GM23338 (cell line): Measurements from ENCODE around the gene SPART. TPM values are rescaled to one million over a fixed set of nuclear protein-coding genes. Genes with fewer than 3 reads are reported as not detected.

Experiments
- ATAC-seq: fragments of 200-7000 bp; cut with Tn5 transposase; 3 replicates; pipeline ENCODE4 v1.9.1; 2020
- DNase-seq: peaks from one replicate; pipeline ENCODE4 v3.0.0-alpha.2; 2015; ENCODE audit warnings: low spot score
- H2AFZ ChIP-seq: fragments of 200-600 bp; sonication (generic); 2 replicates; pipeline ENCODE4 v1.8.0; 2016; ENCODE audit warnings: antibody characterized with exemption, mild to moderate bottlenecking, moderate library complexity
- H3F3A ChIP-seq: fragments of 200-600 bp; sonication (generic); replicated peaks from 2 replicates; pipeline ENCODE4 v1.8.0; 2017; ENCODE audit warnings: antibody characterized with exemption, mixed run types, low read depth
- H3K27ac ChIP-seq: fragments of 200-600 bp; sonication (generic); 2 replicates; pipeline ENCODE4 v1.6.1; 2016; ENCODE audit warnings: low read depth
- H3K27me3 ChIP-seq: fragments of 200-600 bp; sonication (generic); 2 replicates; pipeline ENCODE4 v1.8.0; 2016; ENCODE audit warnings: mild to moderate bottlenecking, mixed run types, moderate library complexity; ENCODE audit not compliant: insufficient read depth
- H3K36me3 ChIP-seq: fragments of 200-600 bp; sonication (generic); 2 replicates; pipeline ENCODE4 v1.8.0; 2016; ENCODE audit warnings: mild to moderate bottlenecking; ENCODE audit not compliant: insufficient read depth
- H3K4me1 ChIP-seq: fragments of 200-600 bp; sonication (generic); 2 replicates; pipeline ENCODE4 v1.8.0; 2016; ENCODE audit warnings: mild to moderate bottlenecking, moderate library complexity; ENCODE audit not compliant: insufficient read depth
- H3K4me2 ChIP-seq: fragments of 200-600 bp; sonication (generic); 2 replicates; pipeline ENCODE4 v1.7.1; 2017; ENCODE audit warnings: mixed run types
- H3K4me3 ChIP-seq: fragments of 200-600 bp; sonication (generic); 2 replicates; pipeline ENCODE4 v1.6.1; 2016; ENCODE audit warnings: mixed run types
- H3K79me2 ChIP-seq: fragments of 200-600 bp; sonication (generic); replicated peaks from 2 replicates; pipeline ENCODE4 v1.8.0; 2017; ENCODE audit warnings: mild to moderate bottlenecking; ENCODE audit not compliant: insufficient read depth
- H3K9me2 ChIP-seq: fragments of 200-600 bp; sonication (generic); 2 replicates; pipeline ENCODE4 v1.8.0; 2017; ENCODE audit not compliant: insufficient read depth
- H4K20me1 ChIP-seq: fragments of 200-600 bp; sonication (generic); replicated peaks from 2 replicates; pipeline ENCODE4 v1.8.0; 2017; ENCODE audit warnings: mild to moderate bottlenecking; ENCODE audit not compliant: insufficient read depth
- H3K27ac Mint-ChIP-seq: 2 replicates; pipeline ENCODE4 v1.8.0; 2020; ENCODE audit warnings: inconsistent platforms, mild to moderate bottlenecking, moderate library complexity, mixed read lengths
- H3K27me3 Mint-ChIP-seq: 3 replicates; pipeline ENCODE4 v1.8.0; 2022; ENCODE audit warnings: low read depth, mild to moderate bottlenecking, moderate library complexity, mixed read lengths, inconsistent platforms; ENCODE audit not compliant: insufficient read depth, poor library complexity
- H3K36me3 Mint-ChIP-seq: 3 replicates; pipeline ENCODE4 v1.8.0; 2021; ENCODE audit warnings: low read depth, mild to moderate bottlenecking, inconsistent platforms, moderate library complexity, mixed read lengths
- H3K4me1 Mint-ChIP-seq: 3 replicates; pipeline ENCODE4 v1.8.0; 2020; ENCODE audit warnings: mild to moderate bottlenecking, inconsistent platforms, mixed read lengths
- H3K4me3 Mint-ChIP-seq: 3 replicates; pipeline ENCODE4 v1.8.0; 2021; ENCODE audit warnings: moderate library complexity, mild to moderate bottlenecking, inconsistent platforms, mixed read lengths
- H3K9me3 Mint-ChIP-seq: 3 replicates; pipeline ENCODE4 v1.8.0; 2020; ENCODE audit warnings: moderate library complexity, mild to moderate bottlenecking, inconsistent platforms, mixed read lengths
- CREB1 ChIP-seq: fragments of 250-450 bp; sonication (Bioruptor Pico); IDR thresholded peaks from 2 replicates; pipeline ENCODE4 v1.5.0; 2020; ENCODE audit warnings: low read depth, mild to moderate bottlenecking, moderate library complexity
- EZH2 ChIP-seq: fragments of 200-600 bp; sonication (generic); IDR thresholded peaks from one replicate; pipeline ENCODE4 v1.8.0; 2017; ENCODE audit warnings: antibody characterized with exemption, mild to moderate bottlenecking, low read depth; ENCODE audit not compliant: unreplicated experiment
- EZH2phosphoT487 ChIP-seq: fragments of 200-600 bp; sonication (generic); IDR thresholded peaks from one replicate; pipeline ENCODE4 v1.8.1; 2018; ENCODE audit warnings: antibody characterized with exemption; ENCODE audit not compliant: unreplicated experiment
- JUNB ChIP-seq: IDR thresholded peaks from one replicate; pipeline ENCODE4 v1.6.1; 2016; ENCODE audit warnings: antibody characterized with exemption; ENCODE audit not compliant: unreplicated experiment
- NANOG ChIP-seq: IDR thresholded peaks from 2 replicates; pipeline ENCODE4 v1.6.1; 2016; ENCODE audit warnings: antibody characterized with exemption, borderline replicate concordance
- POLR2AphosphoS5 ChIP-seq: IDR thresholded peaks from 2 replicates; pipeline ENCODE4 v1.6.1; 2016; ENCODE audit warnings: antibody characterized with exemption, low read depth
- STAT1 ChIP-seq: IDR thresholded peaks from one replicate; pipeline ENCODE4 v1.6.1; 2016; ENCODE audit warnings: antibody characterized with exemption; ENCODE audit not compliant: unreplicated experiment
- ZNF114 ChIP-seq: fragments of 250-450 bp; sonication (Bioruptor Pico); IDR thresholded peaks from 2 replicates; pipeline ENCODE4 v1.5.0; 2020; ENCODE audit warnings: mild to moderate bottlenecking, moderate library complexity
- ZNF331 ChIP-seq: fragments of 250-450 bp; sonication (Bioruptor Pico); IDR thresholded peaks from 2 replicates; pipeline ENCODE4 v1.5.0; 2020; ENCODE audit warnings: low read depth, mild to moderate bottlenecking, moderate library complexity
- polyA plus RNA-seq: library from polyadenylated mRNA; unstranded; fragments of >200 nt; fragmentation: Nextera tagmentation; extraction: Ambion mirVana; gene quantifications from 2 replicates; pipeline ENCODE4 v1.2.1, GENCODE V29; 2016
- total RNA-seq: library from RNA; depleted of rRNA; stranded (reverse); fragments of >200 nt; shearing (Covaris generic); gene quantifications from 2 replicates; pipeline ENCODE4 v1.2.3, GENCODE V29; 2014
- TF ChIP-seq, protein P1 (sequence below): IDR thresholded peaks from 2 replicates; pipeline ENCODE4 v1.6.1; 2016; ENCODE audit warnings: antibody characterized with exemption
- TF ChIP-seq, protein P2 (sequence below): IDR thresholded peaks from one replicate; pipeline ENCODE4 v1.6.1; 2018; ENCODE audit warnings: antibody characterized with exemption; ENCODE audit not compliant: unreplicated experiment
- TF ChIP-seq, protein P3 (sequence below): fragments of 250-450 bp; sonication (Bioruptor Pico); IDR thresholded peaks from 2 replicates; pipeline ENCODE4 v1.5.0; 2020; ENCODE audit warnings: mild to moderate bottlenecking, moderate library complexity
- TF ChIP-seq, protein P4 (sequence below), 2 experiments: fragments of 200-600 bp in 1 of 2; sonication (generic) in 1 of 2; conservative IDR thresholded peaks; 2 replicates each; pipeline versions ENCODE4 v1.5.1 to v1.6.1; 2016 to 2017; ENCODE audit warnings: antibody characterized with exemption in 2 of 2, low read depth in 2 of 2, mild to moderate bottlenecking in 2 of 2, moderate library complexity in 1 of 2

SPART gene
- total and polyA plus RNA-seq, 2 experiments from 2014 or later = 109 to 116 TPM

DNA sequence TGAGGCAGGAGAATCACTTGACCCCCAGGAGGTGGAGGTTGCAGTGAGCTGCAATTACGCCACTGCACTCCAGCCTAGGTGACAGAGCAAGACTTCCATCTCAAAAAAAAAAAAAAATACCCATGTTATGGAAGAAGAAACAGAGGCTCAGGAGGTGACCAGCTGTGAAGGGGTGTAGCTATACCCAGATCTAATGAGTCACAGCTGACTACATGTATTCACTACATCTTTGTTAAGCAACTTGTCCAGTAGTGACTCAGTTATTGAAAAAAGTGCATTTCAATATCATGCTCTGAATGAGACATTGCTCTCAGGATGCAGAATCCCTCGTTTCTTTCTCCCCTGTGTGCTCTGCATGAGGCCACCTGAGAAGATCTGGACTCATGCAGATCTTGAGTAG is 16.1 kb upstream of the SPART start:
- Histone ChIP-seq H3K27me3 (peaks cover 7% of the 10 kb centered on the region; the same call in 1 of the 2 replicates), H3K27ac (no peak overlapping the region), H3K4me3 (no peak overlapping the region), H4K20me1 (no peaks in the 10 kb centered on the region), H3F3A (no peaks in the 10 kb centered on the region), H3K9me2 (no peaks in the 10 kb centered on the region), H3K4me2 (no peak overlapping the region), H3K79me2 (no peaks in the 10 kb centered on the region), H3K4me1 (no peaks in the 10 kb centered on the region), H3K36me3 (no peaks in the 10 kb centered on the region), H2AFZ (no peak overlapping the region)
- no peaks in the 10 kb centered on the region for H3K27me3 Mint-ChIP-seq
- ATAC-seq (no peak), DNase-seq (no peak)
- H3K27ac Mint-ChIP-seq = no peak overlapping the region
- no peak overlapping the region for H3K4me3 Mint-ChIP-seq
- no peaks in the 10 kb centered on the region for H3K4me1 Mint-ChIP-seq
- no peaks in the 10 kb centered on the region for H3K9me3 Mint-ChIP-seq
- TF ChIP-seq, protein P1, sequence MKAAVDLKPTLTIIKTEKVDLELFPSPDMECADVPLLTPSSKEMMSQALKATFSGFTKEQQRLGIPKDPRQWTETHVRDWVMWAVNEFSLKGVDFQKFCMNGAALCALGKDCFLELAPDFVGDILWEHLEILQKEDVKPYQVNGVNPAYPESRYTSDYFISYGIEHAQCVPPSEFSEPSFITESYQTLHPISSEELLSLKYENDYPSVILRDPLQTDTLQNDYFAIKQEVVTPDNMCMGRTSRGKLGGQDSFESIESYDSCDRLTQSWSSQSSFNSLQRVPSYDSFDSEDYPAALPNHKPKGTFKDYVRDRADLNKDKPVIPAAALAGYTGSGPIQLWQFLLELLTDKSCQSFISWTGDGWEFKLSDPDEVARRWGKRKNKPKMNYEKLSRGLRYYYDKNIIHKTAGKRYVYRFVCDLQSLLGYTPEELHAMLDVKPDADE = no peak
- TF ChIP-seq, protein P2, sequence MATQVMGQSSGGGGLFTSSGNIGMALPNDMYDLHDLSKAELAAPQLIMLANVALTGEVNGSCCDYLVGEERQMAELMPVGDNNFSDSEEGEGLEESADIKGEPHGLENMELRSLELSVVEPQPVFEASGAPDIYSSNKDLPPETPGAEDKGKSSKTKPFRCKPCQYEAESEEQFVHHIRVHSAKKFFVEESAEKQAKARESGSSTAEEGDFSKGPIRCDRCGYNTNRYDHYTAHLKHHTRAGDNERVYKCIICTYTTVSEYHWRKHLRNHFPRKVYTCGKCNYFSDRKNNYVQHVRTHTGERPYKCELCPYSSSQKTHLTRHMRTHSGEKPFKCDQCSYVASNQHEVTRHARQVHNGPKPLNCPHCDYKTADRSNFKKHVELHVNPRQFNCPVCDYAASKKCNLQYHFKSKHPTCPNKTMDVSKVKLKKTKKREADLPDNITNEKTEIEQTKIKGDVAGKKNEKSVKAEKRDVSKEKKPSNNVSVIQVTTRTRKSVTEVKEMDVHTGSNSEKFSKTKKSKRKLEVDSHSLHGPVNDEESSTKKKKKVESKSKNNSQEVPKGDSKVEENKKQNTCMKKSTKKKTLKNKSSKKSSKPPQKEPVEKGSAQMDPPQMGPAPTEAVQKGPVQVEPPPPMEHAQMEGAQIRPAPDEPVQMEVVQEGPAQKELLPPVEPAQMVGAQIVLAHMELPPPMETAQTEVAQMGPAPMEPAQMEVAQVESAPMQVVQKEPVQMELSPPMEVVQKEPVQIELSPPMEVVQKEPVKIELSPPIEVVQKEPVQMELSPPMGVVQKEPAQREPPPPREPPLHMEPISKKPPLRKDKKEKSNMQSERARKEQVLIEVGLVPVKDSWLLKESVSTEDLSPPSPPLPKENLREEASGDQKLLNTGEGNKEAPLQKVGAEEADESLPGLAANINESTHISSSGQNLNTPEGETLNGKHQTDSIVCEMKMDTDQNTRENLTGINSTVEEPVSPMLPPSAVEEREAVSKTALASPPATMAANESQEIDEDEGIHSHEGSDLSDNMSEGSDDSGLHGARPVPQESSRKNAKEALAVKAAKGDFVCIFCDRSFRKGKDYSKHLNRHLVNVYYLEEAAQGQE = no peak
- TF ChIP-seq JUNB (no peak), EZH2phosphoT487 (no peak), STAT1 (no peak), CREB1 (CRISPR knock-in tag) (no peak), ZNF114 (CRISPR knock-in tag) (no peak), ZNF331 (no peak), NANOG (no peak), EZH2 (no peak), POLR2AphosphoS5 (no peak)
- TF ChIP-seq, protein P3, sequence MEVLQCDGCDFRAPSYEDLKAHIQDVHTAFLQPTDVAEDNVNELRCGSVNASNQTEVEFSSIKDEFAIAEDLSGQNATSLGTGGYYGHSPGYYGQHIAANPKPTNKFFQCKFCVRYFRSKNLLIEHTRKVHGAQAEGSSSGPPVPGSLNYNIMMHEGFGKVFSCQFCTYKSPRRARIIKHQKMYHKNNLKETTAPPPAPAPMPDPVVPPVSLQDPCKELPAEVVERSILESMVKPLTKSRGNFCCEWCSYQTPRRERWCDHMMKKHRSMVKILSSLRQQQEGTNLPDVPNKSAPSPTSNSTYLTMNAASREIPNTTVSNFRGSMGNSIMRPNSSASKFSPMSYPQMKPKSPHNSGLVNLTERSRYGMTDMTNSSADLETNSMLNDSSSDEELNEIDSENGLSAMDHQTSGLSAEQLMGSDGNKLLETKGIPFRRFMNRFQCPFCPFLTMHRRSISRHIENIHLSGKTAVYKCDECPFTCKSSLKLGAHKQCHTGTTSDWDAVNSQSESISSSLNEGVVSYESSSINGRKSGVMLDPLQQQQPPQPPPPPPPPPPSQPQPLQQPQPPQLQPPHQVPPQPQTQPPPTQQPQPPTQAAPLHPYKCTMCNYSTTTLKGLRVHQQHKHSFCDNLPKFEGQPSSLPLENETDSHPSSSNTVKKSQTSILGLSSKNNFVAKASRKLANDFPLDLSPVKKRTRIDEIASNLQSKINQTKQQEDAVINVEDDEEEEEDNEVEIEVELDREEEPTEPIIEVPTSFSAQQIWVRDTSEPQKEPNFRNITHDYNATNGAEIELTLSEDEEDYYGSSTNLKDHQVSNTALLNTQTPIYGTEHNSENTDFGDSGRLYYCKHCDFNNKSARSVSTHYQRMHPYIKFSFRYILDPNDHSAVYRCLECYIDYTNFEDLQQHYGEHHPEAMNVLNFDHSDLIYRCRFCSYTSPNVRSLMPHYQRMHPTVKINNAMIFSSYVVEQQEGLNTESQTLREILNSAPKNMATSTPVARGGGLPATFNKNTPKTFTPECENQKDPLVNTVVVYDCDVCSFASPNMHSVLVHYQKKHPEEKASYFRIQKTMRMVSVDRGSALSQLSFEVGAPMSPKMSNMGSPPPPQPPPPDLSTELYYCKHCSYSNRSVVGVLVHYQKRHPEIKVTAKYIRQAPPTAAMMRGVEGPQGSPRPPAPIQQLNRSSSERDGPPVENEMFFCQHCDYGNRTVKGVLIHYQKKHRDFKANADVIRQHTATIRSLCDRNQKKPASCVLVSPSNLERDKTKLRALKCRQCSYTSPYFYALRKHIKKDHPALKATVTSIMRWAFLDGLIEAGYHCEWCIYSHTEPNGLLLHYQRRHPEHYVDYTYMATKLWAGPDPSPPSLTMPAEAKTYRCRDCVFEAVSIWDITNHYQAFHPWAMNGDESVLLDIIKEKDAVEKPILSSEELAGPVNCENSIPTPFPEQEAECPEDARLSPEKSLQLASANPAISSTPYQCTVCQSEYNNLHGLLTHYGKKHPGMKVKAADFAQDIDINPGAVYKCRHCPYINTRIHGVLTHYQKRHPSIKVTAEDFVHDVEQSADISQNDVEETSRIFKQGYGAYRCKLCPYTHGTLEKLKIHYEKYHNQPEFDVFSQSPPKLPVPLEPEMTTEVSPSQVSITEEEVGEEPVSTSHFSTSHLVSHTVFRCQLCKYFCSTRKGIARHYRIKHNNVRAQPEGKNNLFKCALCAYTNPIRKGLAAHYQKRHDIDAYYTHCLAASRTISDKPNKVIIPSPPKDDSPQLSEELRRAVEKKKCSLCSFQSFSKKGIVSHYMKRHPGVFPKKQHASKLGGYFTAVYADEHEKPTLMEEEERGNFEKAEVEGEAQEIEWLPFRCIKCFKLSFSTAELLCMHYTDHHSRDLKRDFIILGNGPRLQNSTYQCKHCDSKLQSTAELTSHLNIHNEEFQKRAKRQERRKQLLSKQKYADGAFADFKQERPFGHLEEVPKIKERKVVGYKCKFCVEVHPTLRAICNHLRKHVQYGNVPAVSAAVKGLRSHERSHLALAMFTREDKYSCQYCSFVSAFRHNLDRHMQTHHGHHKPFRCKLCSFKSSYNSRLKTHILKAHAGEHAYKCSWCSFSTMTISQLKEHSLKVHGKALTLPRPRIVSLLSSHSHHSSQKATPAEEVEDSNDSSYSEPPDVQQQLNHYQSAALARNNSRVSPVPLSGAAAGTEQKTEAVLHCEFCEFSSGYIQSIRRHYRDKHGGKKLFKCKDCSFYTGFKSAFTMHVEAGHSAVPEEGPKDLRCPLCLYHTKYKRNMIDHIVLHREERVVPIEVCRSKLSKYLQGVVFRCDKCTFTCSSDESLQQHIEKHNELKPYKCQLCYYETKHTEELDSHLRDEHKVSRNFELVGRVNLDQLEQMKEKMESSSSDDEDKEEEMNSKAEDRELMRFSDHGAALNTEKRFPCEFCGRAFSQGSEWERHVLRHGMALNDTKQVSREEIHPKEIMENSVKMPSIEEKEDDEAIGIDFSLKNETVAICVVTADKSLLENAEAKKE = no peak
- TF ChIP-seq, protein P4, sequence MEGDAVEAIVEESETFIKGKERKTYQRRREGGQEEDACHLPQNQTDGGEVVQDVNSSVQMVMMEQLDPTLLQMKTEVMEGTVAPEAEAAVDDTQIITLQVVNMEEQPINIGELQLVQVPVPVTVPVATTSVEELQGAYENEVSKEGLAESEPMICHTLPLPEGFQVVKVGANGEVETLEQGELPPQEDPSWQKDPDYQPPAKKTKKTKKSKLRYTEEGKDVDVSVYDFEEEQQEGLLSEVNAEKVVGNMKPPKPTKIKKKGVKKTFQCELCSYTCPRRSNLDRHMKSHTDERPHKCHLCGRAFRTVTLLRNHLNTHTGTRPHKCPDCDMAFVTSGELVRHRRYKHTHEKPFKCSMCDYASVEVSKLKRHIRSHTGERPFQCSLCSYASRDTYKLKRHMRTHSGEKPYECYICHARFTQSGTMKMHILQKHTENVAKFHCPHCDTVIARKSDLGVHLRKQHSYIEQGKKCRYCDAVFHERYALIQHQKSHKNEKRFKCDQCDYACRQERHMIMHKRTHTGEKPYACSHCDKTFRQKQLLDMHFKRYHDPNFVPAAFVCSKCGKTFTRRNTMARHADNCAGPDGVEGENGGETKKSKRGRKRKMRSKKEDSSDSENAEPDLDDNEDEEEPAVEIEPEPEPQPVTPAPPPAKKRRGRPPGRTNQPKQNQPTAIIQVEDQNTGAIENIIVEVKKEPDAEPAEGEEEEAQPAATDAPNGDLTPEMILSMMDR (conservative IDR thresholded peaks at IDR 0.05; ENCODE audit: low read depth in 2 of 2) = no peak
- H3K36me3 Mint-ChIP-seq = no peaks in the 10 kb centered on the region; the same call in 2 of the 3 replicates
